GM18526 (cell line): ENCODE data around the gene SCRN1.

Source experiments
- POLR2A ChIP-seq: IDR thresholded peaks from 3 replicates; pipeline ENCODE4 v1.6.1; 2011; ENCODE audit not compliant: insufficient read length; ENCODE audit errors: extremely low read depth

Gene SCRN1

GRCh38 chr7:29980151-29980550 lies 9.4 kb downstream of the SCRN1 start:
- no peak for TF ChIP-seq POLR2A

GRCh38 chr7:29977886-29978651 lies 11.5 kb downstream of the SCRN1 start:
- TF ChIP-seq POLR2A = no peak

- no peak for TF ChIP-seq POLR2A
Observed at GRCh38 chr7:29976673-29977415, 12.8 kb downstream of the SCRN1 start.

GRCh38 chr7:29976266-29976665 lies 13.3 kb downstream of the SCRN1 start:
- no peak for TF ChIP-seq POLR2A

GRCh38 chr7:29975561-29975960 lies 14.0 kb downstream of the SCRN1 start:
- TF ChIP-seq POLR2A = no peak

GRCh38 chr7:29974286-29974685 lies 15.3 kb downstream of the SCRN1 start:
- TF ChIP-seq POLR2A = no peak

GRCh38 chr7:29972315-29972669 lies 17.3 kb downstream of the SCRN1 start:
- no peak for TF ChIP-seq POLR2A

GRCh38 chr7:29971566-29972314 lies 17.9 kb downstream of the SCRN1 start:
- no peak for TF ChIP-seq POLR2A

GRCh38 chr7:29970158-29970557 lies 19.4 kb downstream of the SCRN1 start:
- no peak for TF ChIP-seq POLR2A

- no peak for TF ChIP-seq POLR2A
Observed at GRCh38 chr7:29969738-29970137, 19.9 kb downstream of the SCRN1 start.

GRCh38 chr7:29968683-29969395 lies 20.8 kb downstream of the SCRN1 start:
- no peak for TF ChIP-seq POLR2A

GRCh38 chr7:29965030-29965429 lies 24.6 kb downstream of the SCRN1 start:
- TF ChIP-seq POLR2A = no peak

- TF ChIP-seq POLR2A = no peak
Observed at GRCh38 chr7:29962035-29962434, 27.6 kb downstream of the SCRN1 start.

- no peak for TF ChIP-seq POLR2A
Observed at GRCh38 chr7:29958667-29959358, 30.8 kb downstream of the SCRN1 start.
